Left ventricle myocardium inferior (tissue), 1 donor: ENCODE data around the gene CCDC142. TPM values are rescaled to one million over a fixed set of nuclear protein-coding genes. Genes with fewer than 3 reads are reported as not detected.

ENCODE experiments used
- DNase-seq: peaks from one replicate; pipeline ENCODE4 v3.0.0-alpha.2; 2020
- H3K27ac ChIP-seq: fragments of 200-600 bp; replicated peaks from 2 replicates; pipeline ENCODE4 v1.8.0; 2021
- H3K27me3 ChIP-seq: fragments of 200-600 bp; 2 replicates; pipeline ENCODE4 v1.8.0; 2021; ENCODE audit warnings: low read depth
- H3K36me3 ChIP-seq: fragments of 200-600 bp; 2 replicates; pipeline ENCODE4 v1.8.0; 2021
- H3K4me1 ChIP-seq: fragments of 200-600 bp; 2 replicates; pipeline ENCODE4 v1.8.0; 2021
- H3K4me3 ChIP-seq: fragments of 200-600 bp; 2 replicates; pipeline ENCODE4 v1.8.0; 2021; ENCODE audit warnings: mild to moderate bottlenecking, moderate library complexity
- H3K9me3 ChIP-seq: fragments of 200-600 bp; replicated peaks from 2 replicates; pipeline ENCODE4 v1.8.0; 2021
- intact Hi-C: fragments of 100-400 bp; cut with micrococcal nuclease; formaldehyde crosslinking; loops from one replicate; pipeline ENCODE4 v1.11.0; 2022
- total RNA-seq: library from RNA; stranded (reverse); fragmentation: NEBNext Ultra II Directional; extraction: Animal tissue kit (Norgen Biotek cat#: 25700); gene quantifications from one replicate; pipeline ENCODE4 v1.2.1, GENCODE V29; 2021
- TF ChIP-seq, protein P1 (sequence below): fragments of 200-600 bp; IDR thresholded peaks from 2 replicates; pipeline ENCODE4 v1.8.0; 2021; ENCODE audit warnings: antibody characterized with exemption, mild to moderate bottlenecking, borderline replicate concordance
- donor health status: DM: no; HTN: yes; CAD: no; lungs with severe emphysema.

The CCDC142 gene
- total RNA-seq, 1 donor from 2014 or later = 5.6 TPM

DNA sequence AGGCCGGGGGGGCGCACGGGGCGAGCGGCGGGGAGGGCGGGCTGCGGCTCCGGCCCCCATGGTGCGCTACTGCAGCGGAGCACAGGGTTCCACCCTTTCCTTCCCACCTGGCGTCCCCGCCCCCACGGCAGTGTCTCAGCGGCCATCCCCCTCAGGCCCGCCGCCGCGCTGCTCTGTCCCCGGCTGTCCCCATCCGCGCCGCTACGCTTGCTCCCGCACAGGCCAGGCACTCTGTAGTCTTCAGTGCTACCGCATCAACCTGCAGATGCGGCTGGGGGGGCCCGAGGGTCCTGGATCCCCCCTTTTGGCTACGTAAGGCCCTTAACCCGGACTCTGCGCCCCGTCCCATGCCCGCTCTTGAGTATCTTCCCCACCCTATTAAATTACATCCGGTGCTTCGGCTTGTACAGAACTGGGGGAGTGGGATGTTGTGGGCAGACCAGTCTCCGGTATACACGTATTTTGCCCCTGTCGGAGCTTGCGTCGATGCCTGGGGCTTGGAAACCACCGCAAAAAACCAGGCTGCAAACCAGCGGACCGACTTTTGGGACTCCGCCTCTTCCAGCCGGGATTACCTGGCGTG, 25.2 kb downstream of the CCDC142 start:
- Histone ChIP-seq H3K27ac (peak overlapping the region; percentile 98), H3K4me3 (peak overlapping the region; percentile 87), H3K27me3 (no peaks in the 10 kb centered on the region), H3K9me3 (no peaks in the 10 kb centered on the region), H3K4me1 (peaks cover 45% of the 10 kb centered on the region), H3K36me3 (peaks cover 16% of the 10 kb centered on the region)
- intact Hi-C loops = no loop called here
- TF ChIP-seq, protein P1, sequence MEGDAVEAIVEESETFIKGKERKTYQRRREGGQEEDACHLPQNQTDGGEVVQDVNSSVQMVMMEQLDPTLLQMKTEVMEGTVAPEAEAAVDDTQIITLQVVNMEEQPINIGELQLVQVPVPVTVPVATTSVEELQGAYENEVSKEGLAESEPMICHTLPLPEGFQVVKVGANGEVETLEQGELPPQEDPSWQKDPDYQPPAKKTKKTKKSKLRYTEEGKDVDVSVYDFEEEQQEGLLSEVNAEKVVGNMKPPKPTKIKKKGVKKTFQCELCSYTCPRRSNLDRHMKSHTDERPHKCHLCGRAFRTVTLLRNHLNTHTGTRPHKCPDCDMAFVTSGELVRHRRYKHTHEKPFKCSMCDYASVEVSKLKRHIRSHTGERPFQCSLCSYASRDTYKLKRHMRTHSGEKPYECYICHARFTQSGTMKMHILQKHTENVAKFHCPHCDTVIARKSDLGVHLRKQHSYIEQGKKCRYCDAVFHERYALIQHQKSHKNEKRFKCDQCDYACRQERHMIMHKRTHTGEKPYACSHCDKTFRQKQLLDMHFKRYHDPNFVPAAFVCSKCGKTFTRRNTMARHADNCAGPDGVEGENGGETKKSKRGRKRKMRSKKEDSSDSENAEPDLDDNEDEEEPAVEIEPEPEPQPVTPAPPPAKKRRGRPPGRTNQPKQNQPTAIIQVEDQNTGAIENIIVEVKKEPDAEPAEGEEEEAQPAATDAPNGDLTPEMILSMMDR = no peak
- peak; percentile 67 for DNase-seq

DNA sequence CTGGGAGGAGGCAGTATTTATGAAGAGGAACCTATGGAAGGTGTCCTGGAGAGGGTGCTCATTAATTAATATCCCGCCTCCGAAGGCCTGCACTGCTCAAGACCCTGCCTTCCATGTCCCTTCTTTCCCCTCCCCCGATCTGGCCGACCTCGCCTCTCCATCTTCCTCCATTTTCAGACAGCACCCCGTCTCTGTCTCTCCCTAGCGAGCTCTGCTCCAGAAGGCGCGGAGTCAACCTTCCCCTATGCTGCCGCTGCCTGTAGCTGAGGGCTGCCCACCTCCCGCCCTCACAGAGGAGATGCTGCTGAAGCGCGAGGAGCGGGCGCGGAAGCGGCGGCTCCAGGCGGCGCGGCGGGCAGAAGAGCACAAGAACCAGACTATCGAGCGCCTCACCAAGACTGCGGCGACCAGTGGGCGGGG, 25.7 kb downstream of the CCDC142 start:
- intact Hi-C loops = no loop called here
- Histone ChIP-seq H3K27me3 (no peaks in the 10 kb centered on the region), H3K27ac (peak overlapping the region; percentile 98), H3K36me3 (peaks cover 11% of the 10 kb centered on the region), H3K4me3 (peak overlapping the region; percentile 87), H3K4me1 (peaks cover 45% of the 10 kb centered on the region), H3K9me3 (no peaks in the 10 kb centered on the region)
- TF ChIP-seq, protein P1 = no peak
- no peak for DNase-seq

DNA sequence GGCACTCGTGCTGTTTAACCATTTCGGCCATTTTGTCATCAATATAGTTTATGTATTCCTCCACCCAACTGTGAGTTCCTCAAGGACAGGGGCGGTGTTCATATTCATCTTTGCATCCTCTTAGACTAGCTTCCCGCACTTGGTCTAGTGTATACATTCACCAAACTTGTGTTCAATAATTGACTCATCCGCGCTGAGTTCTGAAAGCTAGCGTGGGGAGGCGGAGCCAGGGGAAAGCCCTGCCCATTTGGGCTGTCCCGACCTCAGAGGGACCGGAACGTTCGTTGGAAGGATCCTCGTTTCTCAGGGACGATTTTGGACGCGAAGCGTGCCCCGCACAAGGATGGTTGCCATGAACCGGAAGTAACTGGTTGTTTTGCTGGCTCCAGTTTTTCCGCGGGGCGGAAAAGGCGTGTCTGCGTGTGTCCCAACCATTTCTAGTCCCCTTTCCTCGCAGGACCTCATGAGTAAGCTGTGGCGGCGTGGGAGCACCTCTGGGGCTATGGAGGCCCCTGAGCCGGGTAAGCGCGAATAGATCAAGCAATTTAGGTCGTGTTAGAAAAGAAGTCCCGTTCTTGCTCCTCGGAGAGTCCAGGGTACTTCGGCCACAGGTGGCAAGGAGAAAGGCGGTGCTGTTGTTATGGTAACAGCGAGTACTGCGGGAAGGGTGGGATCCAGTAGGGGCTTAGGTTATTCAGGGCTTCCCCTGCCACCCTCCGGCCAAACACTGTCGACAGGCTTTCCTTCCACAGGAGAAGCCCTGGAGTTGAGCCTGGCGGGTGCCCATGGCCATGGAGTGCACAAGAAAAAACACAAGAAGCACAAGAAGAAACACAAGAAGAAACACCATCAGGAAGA, 27.9 kb downstream of the CCDC142 start, which contains the start of gene INO80B:
INO80B (plus strand) TSS at position 434 of the 858 bp plus-strand sequence; CDS start at position 464, 30 bp downstream.
- Histone ChIP-seq H3K9me3 (no peaks in the 10 kb centered on the region), H3K27me3 (peaks cover 4% of the 10 kb centered on the region), H3K4me1 (peaks cover 45% of the 10 kb centered on the region), H3K4me3 (peak within 1 kb of the TSS; percentile 89), H3K36me3 (no peaks in the 10 kb centered on the region), H3K27ac (peak within 1 kb of the TSS; percentile 85)
- peak; percentile 94 for DNase-seq
- TF ChIP-seq, protein P1 = no peak
- intact Hi-C loops = no loop called here

DNA sequence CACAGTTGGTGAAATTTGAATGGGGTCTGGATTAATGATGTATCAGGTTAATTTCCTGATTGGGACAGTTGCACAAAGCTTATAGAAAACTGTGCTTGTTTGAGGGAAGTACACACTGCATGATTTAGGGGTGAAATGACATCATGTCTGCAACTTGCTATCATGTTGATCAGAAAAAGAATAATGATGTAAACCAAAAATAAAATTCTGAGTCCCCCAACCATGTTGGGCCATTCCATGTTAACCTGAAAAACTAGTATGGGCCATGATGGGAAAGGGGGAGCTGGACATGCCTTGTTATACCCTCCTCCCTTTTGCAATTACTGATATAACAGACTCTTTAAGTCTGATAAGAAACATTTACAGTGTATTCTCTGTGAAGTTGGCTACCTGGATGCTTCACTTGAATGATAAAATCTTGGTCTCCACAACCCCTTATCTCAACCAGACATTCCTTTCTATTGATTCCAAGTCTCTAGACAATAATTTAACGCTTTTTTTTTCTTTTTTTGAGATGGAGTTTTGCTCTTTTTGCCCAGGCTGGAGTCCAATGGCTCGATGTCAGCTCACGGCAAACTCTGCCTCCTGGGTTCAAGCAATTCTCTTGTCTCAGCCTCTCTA, 32.1 kb downstream of the CCDC142 start:
- no peaks in the 10 kb centered on the region for H3K9me3 ChIP-seq
- H3K4me3 ChIP-seq = no peak overlapping the region
- H3K36me3 ChIP-seq = no peaks in the 10 kb centered on the region
- H3K27ac ChIP-seq = no peak overlapping the region
- no peak for DNase-seq
- peaks cover 5% of the 10 kb centered on the region for H3K27me3 ChIP-seq
- H3K4me1 ChIP-seq = peaks cover 12% of the 10 kb centered on the region
- TF ChIP-seq, protein P1 = no peak
- intact Hi-C loops = no loop called here

DNA sequence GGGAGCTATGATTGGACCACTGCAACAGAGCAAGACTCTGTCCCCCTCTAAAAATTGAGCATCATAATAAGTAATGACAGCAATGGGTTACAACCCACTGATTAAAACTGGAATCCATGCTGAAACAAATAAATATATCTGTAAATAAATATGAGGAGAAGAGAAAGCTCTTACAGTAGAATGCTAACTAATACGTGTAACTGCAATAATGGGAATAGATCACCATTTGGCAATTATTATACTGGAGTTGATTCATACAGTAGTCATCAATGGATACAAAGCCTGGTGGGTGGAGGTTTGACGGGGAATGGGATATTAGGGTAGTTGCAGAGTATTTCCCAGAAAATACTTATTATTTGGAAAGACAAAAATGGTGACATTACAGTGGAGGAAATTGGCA, 34.0 kb downstream of the CCDC142 start:
- Histone ChIP-seq H3K36me3 (no peaks in the 10 kb centered on the region), H3K4me1 (no peaks in the 10 kb centered on the region), H3K27ac (no peak overlapping the region), H3K4me3 (no peak overlapping the region), H3K27me3 (peaks cover 8% of the 10 kb centered on the region), H3K9me3 (no peaks in the 10 kb centered on the region)
- intact Hi-C loops = no loop called here
- DNase-seq = no peak
- TF ChIP-seq, protein P1 = no peak
